GM12874 (cell line): Measurements from ENCODE around the gene TMEM108.

ENCODE experiments used
- CTCF ChIP-seq: IDR thresholded peaks from 2 replicates; pipeline ENCODE4 v1.5.1; 2011; ENCODE audit warnings: low read depth, mild to moderate bottlenecking, control low read depth, low read length, moderate library complexity; ENCODE audit not compliant: insufficient read depth

Gene TMEM108

GRCh38 chr3:133388696-133389395 lies 350.7 kb downstream of the TMEM108 start:
- no peak for TF ChIP-seq CTCF

- TF ChIP-seq CTCF: no peak
Observed at GRCh38 chr3:133390715-133391114, 352.5 kb downstream of the TMEM108 start.

GRCh38 chr3:133393204-133393603 lies 355.0 kb downstream of the TMEM108 start:
- no peak for TF ChIP-seq CTCF

- TF ChIP-seq CTCF: no peak
Observed at GRCh38 chr3:133393691-133394474, 355.7 kb downstream of the TMEM108 start.

GRCh38 chr3:133394561-133395311 lies 356.5 kb downstream of the TMEM108 start:
- no peak for TF ChIP-seq CTCF

- no peak for TF ChIP-seq CTCF
Observed at GRCh38 chr3:133396906-133397305, 358.7 kb downstream of the TMEM108 start.

GRCh38 chr3:133400006-133400515 lies 361.9 kb downstream of the TMEM108 start, which contains the start of gene BFSP2:
Gene BFSP2, plus strand, starts transcription at chr3:133400056. Its CDS starts 28 bp downstream, at chr3:133400084.
- TF ChIP-seq CTCF: no peak
